Nephron (organoid): ENCODE measurements around the gene NEURL1.

Source experiments
- H3K27ac Mint-ChIP-seq, 3 experiments: 2 replicates each; pipeline ENCODE4 v1.8.0; 2020; ENCODE audit warnings: mixed read lengths in 3 of 3, mild to moderate bottlenecking in 2 of 3, moderate library complexity in 1 of 3
- H3K27me3 Mint-ChIP-seq: 2 replicates; pipeline ENCODE4 v1.8.0; 2021; ENCODE audit warnings: low read depth, mild to moderate bottlenecking, moderate library complexity, mixed read lengths
- H3K36me3 Mint-ChIP-seq: 2 replicates; pipeline ENCODE4 v1.8.0; 2020; ENCODE audit warnings: low read depth, mixed read lengths
- H3K4me1 Mint-ChIP-seq: 2 replicates; pipeline ENCODE4 v1.8.0; 2020; ENCODE audit warnings: mixed read lengths
- H3K4me3 Mint-ChIP-seq, 3 experiments: 2 replicates each; pipeline ENCODE4 v1.8.0; 2020; ENCODE audit warnings: mild to moderate bottlenecking in 3 of 3, mixed read lengths in 3 of 3, moderate library complexity in 2 of 3
- H3K9me3 Mint-ChIP-seq: 2 replicates; pipeline ENCODE4 v1.8.0; 2020; ENCODE audit warnings: mixed read lengths
- CTCF ChIP-seq, 3 experiments: fragments of 200-600 bp; sonication (generic); IDR thresholded peaks; one replicate each; pipeline ENCODE4 v1.5.0; 2021; ENCODE audit warnings: antibody characterized with exemption in 3 of 3; ENCODE audit not compliant: unreplicated experiment in 3 of 3

NEURL1 gene

GRCh38 chr10:103555712-103556111 lies 62.2 kb downstream of the NEURL1 start:
- Mint-ChIP-seq H3K4me3 (peak overlapping the region; percentile 67 to 73 (median 72)), H3K27ac (no peak overlapping the region), H3K4me1 (peaks cover 23% of the 10 kb centered on the region), H3K27me3 (peaks cover 59% of the 10 kb centered on the region), H3K36me3 (no peaks in the 10 kb centered on the region), H3K9me3 (no peaks in the 10 kb centered on the region)
- no peak for TF ChIP-seq CTCF (IDR thresholded peaks at IDR 0.05; ENCODE audit: unreplicated experiment in 3 of 3)

- no peaks in the 10 kb centered on the region for H3K9me3 Mint-ChIP-seq
- H3K27me3 Mint-ChIP-seq, result peaks cover 59% of the 10 kb centered on the region
- no peak overlapping the region for H3K27ac Mint-ChIP-seq
- TF ChIP-seq CTCF (IDR thresholded peaks at IDR 0.05; ENCODE audit: unreplicated experiment in 3 of 3), result no peak
- peaks cover 23% of the 10 kb centered on the region for H3K4me1 Mint-ChIP-seq
- H3K4me3 Mint-ChIP-seq, result peak overlapping the region; percentile 67 to 73 (median 72)
- no peaks in the 10 kb centered on the region for H3K36me3 Mint-ChIP-seq
Measured at GRCh38 chr10:103556383-103557007, 63.0 kb downstream of the NEURL1 start.

- H3K36me3 Mint-ChIP-seq, result no peaks in the 10 kb centered on the region
- no peak for TF ChIP-seq CTCF (IDR thresholded peaks at IDR 0.05; ENCODE audit: unreplicated experiment in 3 of 3)
- H3K27me3 Mint-ChIP-seq, result peaks cover 55% of the 10 kb centered on the region
Measured at GRCh38 chr10:103557455-103557854, 64.0 kb downstream of the NEURL1 start.

GRCh38 chr10:103558911-103559310 lies 65.4 kb downstream of the NEURL1 start:
- no peaks in the 10 kb centered on the region for H3K9me3 Mint-ChIP-seq
- TF ChIP-seq CTCF (IDR thresholded peaks at IDR 0.05; ENCODE audit: unreplicated experiment in 3 of 3), result no peak
- no peak overlapping the region for H3K4me3 Mint-ChIP-seq
- peaks cover 27% of the 10 kb centered on the region for H3K4me1 Mint-ChIP-seq
- H3K27me3 Mint-ChIP-seq, result peaks cover 44% of the 10 kb centered on the region
- no peak overlapping the region for H3K27ac Mint-ChIP-seq
- no peaks in the 10 kb centered on the region for H3K36me3 Mint-ChIP-seq

More at GRCh38 chr10:103557455-103557854, 64.0 kb downstream of the NEURL1 start:
- no peak overlapping the region for H3K27ac Mint-ChIP-seq
- peaks cover 21% of the 10 kb centered on the region for H3K4me1 Mint-ChIP-seq
- H3K4me3 Mint-ChIP-seq, result no peak overlapping the region
- no peaks in the 10 kb centered on the region for H3K9me3 Mint-ChIP-seq

GRCh38 chr10:103559776-103560175 lies 66.3 kb downstream of the NEURL1 start:
- Mint-ChIP-seq H3K27ac (no peak overlapping the region), H3K4me3 (no peak overlapping the region), H3K4me1 (peaks cover 20% of the 10 kb centered on the region), H3K9me3 (no peaks in the 10 kb centered on the region), H3K27me3 (peaks cover 40% of the 10 kb centered on the region), H3K36me3 (no peaks in the 10 kb centered on the region)
- no peak for TF ChIP-seq CTCF (IDR thresholded peaks at IDR 0.05; ENCODE audit: unreplicated experiment in 3 of 3)

GRCh38 chr10:103560886-103561285 lies 67.4 kb downstream of the NEURL1 start:
- no peak for TF ChIP-seq CTCF (IDR thresholded peaks at IDR 0.05; ENCODE audit: unreplicated experiment in 3 of 3)
- Mint-ChIP-seq H3K27ac (no peak overlapping the region), H3K4me3 (no peak overlapping the region), H3K36me3 (no peaks in the 10 kb centered on the region), H3K9me3 (no peaks in the 10 kb centered on the region), H3K4me1 (peaks cover 22% of the 10 kb centered on the region), H3K27me3 (peaks cover 41% of the 10 kb centered on the region)
